Fibroblast of skin of right quadriceps (primary cell): Measurements from ENCODE around the gene GOLGB1.
"Not testable (repeated sequence)": the region's sequence is repeated elsewhere in the genome, so short reads cannot be mapped to it uniquely, and the experiment has no call there.

Experiments
- DNase-seq: peaks from one replicate; pipeline ENCODE4 v3.0.0-alpha.2; 2013

The GOLGB1 gene

GRCh38 chr3:121749276-121750086 lies at the start of gene GOLGB1:
Gene GOLGB1, minus strand, starts transcription at chr3:121749741. Its CDS starts 18,770 bp downstream, at chr3:121730971.
- peak; percentile 99 for DNase-seq

- no peak for DNase-seq
Observed at GRCh38 chr3:121796970-121797369, 47.4 kb upstream of the GOLGB1 start.

GRCh38 chr3:121794264-121794983 lies 44.9 kb upstream of the GOLGB1 start:
- DNase-seq: no peak

- DNase-seq: no peak
Observed at GRCh38 chr3:121793078-121793477, 43.5 kb upstream of the GOLGB1 start.

GRCh38 chr3:121786485-121786884 lies 36.9 kb upstream of the GOLGB1 start:
- DNase-seq: no peak

GRCh38 chr3:121782784-121783183 lies 33.2 kb upstream of the GOLGB1 start:
- not testable (repeated sequence) for DNase-seq

GRCh38 chr3:121781611-121782010 lies 32.1 kb upstream of the GOLGB1 start:
- DNase-seq: no peak

- not testable (repeated sequence) for DNase-seq
Observed at GRCh38 chr3:121775095-121775494, 25.6 kb upstream of the GOLGB1 start.

- DNase-seq: no peak
Observed at GRCh38 chr3:121769246-121769645, 19.7 kb upstream of the GOLGB1 start.

- no peak for DNase-seq
Observed at GRCh38 chr3:121768452-121768851, 18.9 kb upstream of the GOLGB1 start.

- no peak for DNase-seq
Observed at GRCh38 chr3:121759541-121760202, 10.1 kb upstream of the GOLGB1 start.

GRCh38 chr3:121758727-121759450 lies 9.3 kb upstream of the GOLGB1 start:
- no peak for DNase-seq

- no peak for DNase-seq
Observed at GRCh38 chr3:121757812-121758545, 8.4 kb upstream of the GOLGB1 start.

GRCh38 chr3:121757087-121757811 lies 7.7 kb upstream of the GOLGB1 start:
- no peak for DNase-seq

GRCh38 chr3:121752772-121753171 lies 3.2 kb upstream of the GOLGB1 start:
- DNase-seq: no peak

- DNase-seq: no peak
Observed at GRCh38 chr3:121752261-121752660, 2.7 kb upstream of the GOLGB1 start.

- no peak for DNase-seq
Observed at GRCh38 chr3:121750087-121750415, 510 bp upstream of the GOLGB1 start.

GRCh38 chr3:121748680-121749275 lies 763 bp downstream of the GOLGB1 start:
- DNase-seq: peak; percentile 8

- DNase-seq: no peak
Observed at GRCh38 chr3:121747976-121748375, 1.6 kb downstream of the GOLGB1 start.

GRCh38 chr3:121743106-121743505 lies 6.4 kb downstream of the GOLGB1 start:
- DNase-seq: not testable (repeated sequence)

GRCh38 chr3:121740896-121741295 lies 8.6 kb downstream of the GOLGB1 start:
- DNase-seq: no peak
